ELF-1 (cell line): ENCODE measurements around the gene SETD5.

Experiments
- DNase-seq: peaks from one replicate; pipeline ENCODE4 v3.0.0-alpha.2; 2016; ENCODE audit warnings: low read depth, low spot score

The SETD5 gene

GRCh38 chr3:9409981-9410854, 12.8 kb downstream of the SETD5 start:
- DNase-seq, result no peak

GRCh38 chr3:9411302-9411701, 13.9 kb downstream of the SETD5 start:
- no peak for DNase-seq

- no peak for DNase-seq
These were observed 14.9 kb downstream of the SETD5 start for GRCh38 chr3:9412293-9412692.

- DNase-seq, result no peak
These were observed 17.4 kb downstream of the SETD5 start for GRCh38 chr3:9414826-9415225.

- DNase-seq, result no peak
These were observed 18.2 kb downstream of the SETD5 start for GRCh38 chr3:9415485-9416138.

GRCh38 chr3:9416139-9416780, 18.8 kb downstream of the SETD5 start:
- no peak for DNase-seq

GRCh38 chr3:9420850-9421549, 23.6 kb downstream of the SETD5 start:
- no peak for DNase-seq

GRCh38 chr3:9422712-9423424, 25.5 kb downstream of the SETD5 start:
- peak; percentile 59 for DNase-seq

- DNase-seq, result no peak
These were observed 31.0 kb downstream of the SETD5 start for GRCh38 chr3:9428411-9428810.

GRCh38 chr3:9430733-9431132, 33.3 kb downstream of the SETD5 start:
- no peak for DNase-seq

GRCh38 chr3:9433627-9434521, 36.5 kb downstream of the SETD5 start:
- no peak for DNase-seq

GRCh38 chr3:9435316-9435715, 37.9 kb downstream of the SETD5 start:
- DNase-seq, result no peak

- no peak for DNase-seq
These were observed 41.9 kb downstream of the SETD5 start for GRCh38 chr3:9439331-9439730.

GRCh38 chr3:9441501-9442221, 44.2 kb downstream of the SETD5 start:
- no peak for DNase-seq

GRCh38 chr3:9448071-9448470, 50.7 kb downstream of the SETD5 start:
- no peak for DNase-seq

GRCh38 chr3:9448643-9449042, 51.2 kb downstream of the SETD5 start:
- no peak for DNase-seq

GRCh38 chr3:9450126-9450525, 52.7 kb downstream of the SETD5 start:
- DNase-seq, result no peak

- DNase-seq, result no peak
These were observed 53.6 kb downstream of the SETD5 start for GRCh38 chr3:9450991-9451390.

- DNase-seq, result no peak
These were observed 55.0 kb downstream of the SETD5 start for GRCh38 chr3:9452417-9452816.
